GM12878 (cell line): ENCODE results near the gene PTCD1. TPM values are rescaled to one million over a fixed set of nuclear protein-coding genes. Genes with fewer than 3 reads are reported as not detected.

Source experiments
- CBX5 ChIP-seq: sonication (generic); IDR thresholded peaks from 2 replicates; pipeline ENCODE4 v1.6.1; 2016; ENCODE audit warnings: low read depth, moderate library complexity, mild to moderate bottlenecking, inconsistent platforms
- CREB1 ChIP-seq: IDR thresholded peaks from 2 replicates; pipeline ENCODE4 v1.6.1; 2012; ENCODE audit warnings: low read depth, mild to moderate bottlenecking, inconsistent platforms
- CUX1 ChIP-seq: IDR thresholded peaks from 2 replicates; pipeline ENCODE4 v1.6.1; 2012; ENCODE audit warnings: improper control_type of control experiment, low read depth, low read length; ENCODE audit not compliant: insufficient replicate concordance
- FOS ChIP-seq: IDR thresholded peaks from 3 replicates; pipeline ENCODE4 v1.6.1; 2011; ENCODE audit warnings: borderline replicate concordance; ENCODE audit not compliant: insufficient read length; ENCODE audit errors: extremely low read depth
- FOXK2 ChIP-seq: fragments of 450-650 bp; IDR thresholded peaks from 2 replicates; pipeline ENCODE4 v1.6.1; 2017; ENCODE audit warnings: mild to moderate bottlenecking, moderate library complexity
- HDAC6 ChIP-seq: fragments of 200-600 bp; sonication (generic); IDR thresholded peaks from one replicate; pipeline ENCODE4 v1.8.0; 2017; ENCODE audit warnings: antibody characterized with exemption; ENCODE audit not compliant: unreplicated experiment
- HSF1 ChIP-seq: fragments of 150-350 bp; IDR thresholded peaks from 2 replicates; pipeline ENCODE4 v1.6.1; 2014; ENCODE audit warnings: mild to moderate bottlenecking, low read depth, low read length
- NRF1 ChIP-seq: conservative IDR thresholded peaks from 2 replicates; pipeline ENCODE4 v1.6.1; 2011; ENCODE audit warnings: mild to moderate bottlenecking, low read depth, low read length, improper control_type of control experiment
- RCOR1 ChIP-seq: conservative IDR thresholded peaks from 2 replicates; pipeline ENCODE4 v1.6.1; 2012; ENCODE audit warnings: low read depth, low read length, improper control_type of control experiment
- RELB ChIP-seq: fragments of 450-650 bp; IDR thresholded peaks from 2 replicates; pipeline ENCODE4 v1.6.1; 2017; ENCODE audit warnings: low read depth, mild to moderate bottlenecking, moderate library complexity
- SIN3A ChIP-seq: IDR thresholded peaks from 2 replicates; pipeline ENCODE4 v1.6.1; 2012; ENCODE audit warnings: low read depth, low read length, improper control_type of control experiment
- SMARCA5 ChIP-seq: fragments of 450-650 bp; IDR thresholded peaks from 2 replicates; pipeline ENCODE4 v1.6.1; 2017; ENCODE audit warnings: mild to moderate bottlenecking
- SUPT20H ChIP-seq: IDR thresholded peaks from 2 replicates; pipeline ENCODE4 v1.6.1; 2011; ENCODE audit warnings: low read depth, mild to moderate bottlenecking, low read length, moderate library complexity, borderline replicate concordance; ENCODE audit not compliant: control insufficient read depth
- TCF7 ChIP-seq: IDR thresholded peaks from 2 replicates; pipeline ENCODE4 v1.6.1; 2014; ENCODE audit warnings: antibody characterized with exemption, borderline replicate concordance
- ZBTB33 ChIP-seq: fragments of 450-650 bp; IDR thresholded peaks from 2 replicates; pipeline ENCODE4 v1.6.1; 2017; ENCODE audit warnings: mild to moderate bottlenecking
- polyA plus RNA-seq, 11 experiments: library from polyadenylated mRNA; depleted of rRNA in 4 of 11; unstranded in 6 of 11; stranded (reverse) in 5 of 11; fragments of >200 nt; fragmentation: Nextera tagmentation in 4 of 11; fragmentation: Illumina TruSeq in 1 of 11; extraction: Ambion mirVana in 4 of 11; extraction: Trizol in 1 of 11; gene quantifications; 1 replicate in 1 of 11; 2 replicates in 10 of 11; pipeline versions ENCODE4 v1.2.1 to v1.2.3, GENCODE V29; 2011 to 2016; ENCODE audit warnings: inconsistent platforms in 2 of 11, missing spikeins in 2 of 11, low read depth in 1 of 11
- total RNA-seq, 4 experiments: library from RNA; depleted of rRNA in 3 of 4; stranded (reverse); fragments of >200 nt in 3 of 4; fragmentation: Illumina TruSeq in 1 of 4; extraction: Trizol in 1 of 4; gene quantifications; 2 replicates each; pipeline versions ENCODE4 v1.2.1 to v1.2.3, GENCODE V29; 2013 to 2021

The PTCD1 gene
- total and polyA plus RNA-seq, 10 of the 15 experiments (the other 5 are each of a cell fraction or from before 2014, with no cell fraction given) = 0.26 to 9.7 (median 5.0) TPM

GRCh38 chr7:99374111-99375064, 64.2 kb downstream of the PTCD1 start, which contains the start of gene ARPC1B (continued):
- no peak for TF ChIP-seq CUX1
- no peak for TF ChIP-seq SIN3A
- TF ChIP-seq SMARCA5 = 0 out of 2 replicates have a peak, but pooled peaks have one; percentile 28
- TF ChIP-seq ZBTB33 = no peak
- TF ChIP-seq CREB1 = no peak
- no peak for TF ChIP-seq RCOR1
- TF ChIP-seq TCF7 = no peak
- TF ChIP-seq HSF1 = no peak
- TF ChIP-seq FOS = no peak
- TF ChIP-seq HDAC6 = no peak
- no peak for TF ChIP-seq CBX5
- no peak for TF ChIP-seq NRF1
- TF ChIP-seq SUPT20H = no peak
- TF ChIP-seq RELB = no peak
- no peak for TF ChIP-seq FOXK2
